GM18498 (cell line): ENCODE results near the gene AGMO.

Experiments used
- ATAC-seq: cut with Tn5 transposase; IDR thresholded peaks from one replicate; pipeline ENCODE4 v1.9.1; 2021; ENCODE audit warnings: mild to moderate bottlenecking, moderate library complexity; ENCODE audit not compliant: unreplicated experiment

Gene AGMO

DNA sequence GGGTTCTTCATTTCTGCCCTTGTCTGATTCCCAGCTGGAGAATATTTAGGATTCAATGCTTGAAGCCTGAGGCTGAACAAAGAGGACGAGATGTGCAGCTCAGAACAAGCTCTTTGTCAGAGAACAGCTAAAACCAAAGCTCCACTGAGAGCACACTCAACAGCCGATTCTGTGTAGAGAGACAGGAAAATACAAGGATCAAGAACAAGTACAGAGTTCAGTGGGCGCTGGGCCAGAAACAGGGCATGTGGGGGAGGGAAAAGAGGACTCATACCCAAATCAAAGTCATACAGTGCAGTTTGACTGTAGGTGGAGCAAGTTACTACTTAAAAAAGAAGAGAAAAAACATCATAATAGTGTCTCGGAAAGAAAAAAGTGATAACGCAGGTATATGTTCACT is at the start of gene AGMO:
Gene AGMO, minus strand, starts transcription at position 181 of the 400 bp plus-strand sequence.
- no peak for ATAC-seq

DNA sequence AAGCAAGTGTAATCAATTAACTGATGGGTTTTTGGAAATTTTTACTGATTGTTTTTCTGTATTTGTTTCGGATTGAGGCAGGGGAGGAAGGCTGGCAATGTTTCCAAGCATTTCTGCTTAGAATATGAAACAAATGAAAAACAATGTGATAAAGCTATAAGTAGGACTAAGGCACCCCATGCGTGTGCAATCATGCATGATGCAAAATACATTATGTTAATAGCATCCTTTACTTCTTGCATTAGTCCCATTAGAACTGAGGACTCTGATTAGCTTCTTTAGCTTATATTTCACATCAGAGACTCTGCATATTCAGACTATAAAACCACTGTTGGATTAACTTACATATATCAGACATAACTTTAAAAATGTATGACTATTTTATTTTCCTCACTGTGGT is 48.7 kb upstream of the AGMO start:
- ATAC-seq = no peak

DNA sequence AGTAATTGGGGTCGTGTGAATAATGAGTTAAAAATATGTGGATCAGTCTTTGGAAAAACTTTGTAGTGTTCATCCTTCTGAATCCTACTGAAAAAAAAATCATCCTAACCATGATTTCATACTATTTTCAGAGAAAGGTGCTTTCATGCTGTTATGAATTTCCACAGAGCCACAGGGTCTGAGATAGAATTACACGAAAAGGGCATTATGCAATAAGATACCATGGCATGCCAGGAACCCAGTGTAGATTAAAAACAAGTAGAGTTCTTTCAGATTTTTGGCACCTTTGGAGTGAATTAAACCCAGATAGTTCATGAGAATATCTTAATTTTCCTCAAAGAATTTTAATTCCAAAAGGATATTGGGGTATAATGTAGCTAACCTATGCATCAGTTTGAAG is 47.5 kb upstream of the AGMO start:
- ATAC-seq = no peak

DNA sequence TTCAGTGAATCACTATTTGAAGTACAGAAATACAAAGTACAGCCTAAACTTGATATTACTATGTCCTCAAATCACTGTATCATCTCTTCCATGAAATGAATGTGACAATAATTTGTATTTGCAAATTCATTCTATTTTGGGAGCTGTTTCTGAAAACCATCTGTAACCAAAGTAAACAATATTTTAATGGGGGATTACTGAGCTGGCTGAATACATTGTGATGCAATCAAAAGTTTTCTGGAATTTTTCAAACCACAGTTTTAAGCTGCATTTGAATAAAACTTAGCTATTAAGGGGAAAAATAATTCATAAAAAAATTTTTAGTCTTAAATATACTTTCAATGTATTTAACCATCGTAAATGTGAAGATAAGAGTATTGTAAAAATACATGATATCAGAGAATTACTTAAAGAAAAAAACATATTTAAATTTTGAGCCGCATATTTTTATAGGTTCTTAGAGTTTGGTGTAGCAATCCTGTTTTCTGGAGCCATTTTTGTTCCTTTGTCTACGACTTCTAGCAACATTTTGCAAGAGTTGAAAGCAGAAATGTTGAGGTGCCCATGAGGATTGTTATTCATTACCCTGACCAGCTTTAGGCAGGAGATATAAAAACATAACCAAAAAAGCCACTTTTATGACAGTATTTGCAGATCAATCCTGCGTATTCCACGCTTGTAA is 45.9 kb upstream of the AGMO start:
- ATAC-seq = no peak

DNA sequence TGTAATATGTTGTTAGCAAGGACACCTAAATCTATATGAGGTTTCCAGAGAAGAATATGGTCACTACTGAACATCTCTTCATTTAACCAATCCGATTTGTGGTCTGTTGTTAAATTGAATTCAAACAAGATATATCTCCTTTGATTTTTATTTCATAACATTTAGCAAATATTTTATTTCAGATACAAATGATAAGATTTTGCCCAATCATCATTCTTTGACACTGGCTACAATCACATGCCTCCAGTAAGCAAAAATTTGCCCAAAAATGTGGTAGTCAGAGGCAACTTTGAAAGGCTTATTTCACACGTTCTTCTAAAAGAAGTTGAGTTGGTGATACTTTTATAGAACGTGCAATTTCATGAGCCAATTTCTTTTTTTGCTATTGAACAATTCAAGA is 44.7 kb upstream of the AGMO start:
- no peak for ATAC-seq

DNA sequence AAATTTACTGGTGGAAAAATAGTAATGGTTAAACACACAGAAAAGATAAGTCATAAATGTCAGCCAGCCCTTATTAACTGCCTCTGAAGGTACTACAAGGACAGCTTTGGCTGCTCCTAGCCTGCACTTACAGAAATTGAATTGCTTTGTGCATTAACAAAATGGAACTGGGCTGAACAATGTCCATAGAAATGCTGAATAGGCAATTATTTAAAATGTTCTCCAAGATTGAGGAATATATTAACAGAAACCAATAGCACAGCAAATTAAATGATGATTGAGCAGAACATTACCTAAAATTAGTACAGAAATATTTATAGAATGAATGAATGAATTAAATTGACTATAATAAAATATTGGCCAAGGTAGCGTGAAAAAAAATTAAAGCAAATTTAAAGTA is 42.4 kb upstream of the AGMO start:
- ATAC-seq = no peak

DNA sequence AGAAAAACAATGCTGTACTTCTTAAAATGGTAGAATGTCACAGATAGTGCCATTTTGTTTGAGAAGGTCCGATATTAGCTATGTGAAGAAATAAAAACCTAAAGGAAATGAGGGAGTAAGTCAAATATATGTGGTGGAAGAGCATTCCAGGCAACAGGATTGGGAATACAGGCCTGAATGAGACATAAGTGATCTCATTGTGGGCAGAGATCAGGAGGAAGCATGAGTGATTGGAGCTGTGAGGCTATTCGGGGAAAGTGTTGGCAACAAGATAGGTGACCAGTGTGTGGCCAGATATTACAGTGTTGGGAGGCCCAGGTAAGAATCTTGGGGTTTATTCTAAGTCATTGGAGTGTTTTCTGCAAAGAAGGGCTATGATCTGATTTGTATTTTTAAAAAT is 41.3 kb upstream of the AGMO start:
- no peak for ATAC-seq

DNA sequence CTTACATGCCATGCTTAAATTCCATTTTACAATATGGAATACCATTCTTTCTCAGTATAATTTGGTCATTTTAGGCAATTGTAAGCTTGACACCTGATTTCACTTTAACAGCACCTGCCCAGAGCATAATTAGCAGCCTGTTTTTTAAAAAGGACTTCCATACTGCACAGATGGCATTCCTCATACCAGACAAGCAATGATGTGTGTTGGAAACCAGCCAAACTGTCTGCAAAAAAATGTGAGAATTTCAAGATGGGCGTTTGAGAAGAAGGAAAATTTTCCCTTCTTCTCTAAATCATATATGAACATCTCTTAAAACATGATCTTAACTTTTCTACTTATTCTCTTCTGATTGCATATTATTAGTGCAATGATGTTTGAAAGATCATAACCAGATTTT is 40.4 kb upstream of the AGMO start:
- no peak for ATAC-seq

DNA sequence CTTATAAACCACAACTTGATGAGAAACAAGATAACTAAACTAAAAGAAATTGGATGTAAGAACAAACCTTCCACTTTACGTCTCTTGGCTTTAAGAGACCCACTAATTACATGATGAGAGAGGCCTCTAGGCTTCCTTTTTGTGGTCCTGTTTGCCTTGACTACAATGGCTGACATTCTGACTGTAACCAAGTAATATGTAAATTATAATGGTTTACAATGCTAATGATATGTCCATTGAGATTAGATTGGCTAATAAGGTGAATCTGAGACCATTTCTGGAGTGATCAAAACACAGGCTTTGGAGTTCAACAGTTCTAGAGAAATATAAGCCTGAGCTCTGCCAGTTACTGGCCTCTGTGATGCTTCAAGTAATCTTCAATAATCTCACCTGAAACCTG is 39.4 kb upstream of the AGMO start:
- ATAC-seq = no peak

DNA sequence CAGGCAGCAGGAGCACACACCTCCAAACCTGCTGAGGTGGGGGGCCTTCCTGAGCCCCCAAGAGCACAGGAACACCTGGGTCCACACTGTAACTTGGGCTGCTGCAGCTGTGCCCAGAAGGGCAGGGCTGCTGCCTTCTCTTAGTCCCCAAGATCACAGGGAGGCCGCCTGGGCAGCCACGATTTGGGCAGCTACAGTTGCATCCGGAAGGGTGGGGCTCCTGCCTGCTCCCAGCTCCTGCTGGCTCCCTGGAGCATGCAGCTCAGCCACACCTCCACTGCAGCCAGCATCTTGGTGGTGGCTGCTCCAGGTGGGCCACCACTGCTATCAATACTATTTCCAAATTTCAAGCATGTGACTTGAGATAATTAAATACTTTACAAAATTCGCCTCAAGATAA is 38.5 kb upstream of the AGMO start:
- no peak for ATAC-seq

DNA sequence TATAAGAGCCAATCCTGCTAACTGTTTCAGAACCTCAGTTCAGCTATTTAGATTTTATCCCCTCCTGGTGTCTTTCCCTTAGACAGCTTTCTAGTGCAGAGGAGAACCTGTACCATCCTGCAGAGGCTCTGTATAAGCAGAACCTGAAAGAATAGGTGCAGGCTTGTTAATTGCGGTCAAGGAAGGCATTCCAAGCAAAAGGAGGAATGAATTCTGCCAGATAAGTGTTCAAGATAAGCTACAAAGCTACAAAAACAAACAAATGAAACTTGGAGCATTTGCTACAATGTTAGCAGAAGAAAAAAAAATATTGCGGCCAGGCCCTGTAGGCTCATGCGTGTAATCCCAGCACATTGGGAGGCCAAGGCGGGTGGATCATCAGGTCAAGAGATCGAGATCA is 32.6 kb upstream of the AGMO start:
- no peak for ATAC-seq

DNA sequence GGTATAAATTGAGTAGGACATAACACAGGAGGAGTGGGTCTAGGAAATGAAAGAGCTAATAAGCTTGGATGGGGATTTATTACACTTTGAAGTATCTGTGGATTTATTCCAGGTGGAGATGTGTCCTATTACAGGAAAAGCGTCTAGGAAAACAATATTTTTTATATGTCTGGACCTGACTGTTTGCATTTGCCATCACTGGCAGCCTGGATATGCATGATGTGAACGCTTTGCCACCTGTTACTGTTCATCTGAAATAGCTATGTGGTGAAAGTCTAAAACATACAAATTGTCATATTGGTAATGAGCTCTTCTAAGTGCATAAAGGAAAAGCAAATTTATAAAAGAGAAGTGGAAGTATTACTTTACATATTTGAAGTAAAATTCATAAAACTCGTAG is 31.6 kb upstream of the AGMO start:
- ATAC-seq = no peak

DNA sequence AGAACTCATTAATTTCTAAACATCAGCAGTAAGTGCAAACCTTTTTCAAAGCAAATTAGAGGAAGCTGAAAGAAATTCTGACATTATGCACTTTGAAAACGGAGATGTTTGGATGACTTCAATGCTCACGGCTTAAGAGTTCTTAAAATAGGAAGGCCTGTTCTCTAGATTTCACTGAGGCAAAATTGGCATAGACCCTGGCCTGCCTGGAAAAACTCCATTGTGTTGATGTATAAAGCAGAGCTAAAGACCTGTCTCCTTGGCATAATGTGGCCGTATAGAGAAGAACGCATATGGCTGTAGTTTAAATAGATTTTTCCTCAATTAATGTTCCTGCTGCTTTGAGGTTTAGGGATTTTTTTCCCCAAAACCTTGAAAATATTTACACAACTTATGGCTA is 24.5 kb upstream of the AGMO start:
- no peak for ATAC-seq

DNA sequence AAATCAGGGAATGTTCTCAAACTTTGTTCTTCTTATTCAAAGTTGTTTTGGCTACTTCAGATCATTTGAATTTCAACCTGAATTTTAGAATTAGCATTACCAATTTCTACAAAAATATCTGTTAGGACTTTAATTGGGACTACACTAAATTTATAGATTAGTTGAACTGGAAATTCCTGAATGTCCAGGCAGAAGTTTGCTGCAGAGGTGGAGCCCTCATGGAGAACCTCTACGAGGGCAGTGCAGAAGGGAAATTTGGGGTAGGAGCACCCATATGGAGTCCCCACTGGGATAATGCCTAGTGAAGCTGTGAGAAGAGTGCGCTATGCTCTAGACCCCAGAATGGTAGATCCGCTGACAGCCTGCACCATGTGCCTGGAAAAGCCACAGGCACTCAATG is 22.8 kb upstream of the AGMO start:
- no peak for ATAC-seq

DNA sequence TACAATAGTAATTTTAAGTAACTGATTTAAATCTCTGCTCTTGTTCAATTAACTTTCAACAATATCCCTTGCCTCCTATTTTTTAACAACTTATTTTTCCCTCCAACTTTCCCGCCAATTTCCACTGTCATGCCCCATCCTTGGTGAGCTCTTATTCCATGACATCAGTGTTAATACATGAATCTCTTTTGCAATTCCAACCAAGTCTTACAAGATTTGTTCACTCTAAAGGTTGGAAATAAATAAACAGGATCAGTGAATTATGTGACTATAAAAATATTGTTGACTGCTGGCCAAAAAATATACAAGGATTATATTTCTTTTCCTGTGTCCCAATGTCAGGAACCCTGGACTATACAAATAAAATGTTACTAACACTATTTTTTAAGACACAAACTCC is 21.0 kb upstream of the AGMO start:
- ATAC-seq = no peak

DNA sequence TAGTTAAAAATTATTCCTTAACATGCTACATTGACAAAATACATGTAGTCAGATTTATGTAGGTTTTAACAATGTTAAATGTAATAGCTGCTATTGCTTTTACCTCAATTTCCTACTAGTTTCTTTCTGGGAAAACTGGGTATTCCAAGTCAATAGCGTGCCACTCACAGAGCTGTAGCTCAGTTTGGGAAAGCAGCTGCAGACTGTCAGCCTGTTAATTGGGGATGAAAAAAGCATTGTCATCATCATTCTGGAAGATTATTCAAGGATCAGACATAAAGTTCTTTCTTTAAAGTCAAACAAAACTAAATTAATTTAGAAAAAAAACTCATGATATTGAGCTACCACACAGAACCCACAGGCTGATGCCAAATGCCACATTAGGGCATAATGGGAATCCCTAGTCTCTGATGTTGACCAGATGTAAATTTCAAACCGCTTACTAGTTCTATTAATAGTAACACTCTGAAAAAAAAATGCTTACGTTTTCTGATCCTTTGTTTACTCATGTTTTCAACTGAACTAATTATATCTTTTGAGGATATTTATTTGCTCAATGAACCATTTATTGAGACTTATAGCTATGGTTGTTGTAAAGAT is 19.6 kb upstream of the AGMO start:
- no peak for ATAC-seq

DNA sequence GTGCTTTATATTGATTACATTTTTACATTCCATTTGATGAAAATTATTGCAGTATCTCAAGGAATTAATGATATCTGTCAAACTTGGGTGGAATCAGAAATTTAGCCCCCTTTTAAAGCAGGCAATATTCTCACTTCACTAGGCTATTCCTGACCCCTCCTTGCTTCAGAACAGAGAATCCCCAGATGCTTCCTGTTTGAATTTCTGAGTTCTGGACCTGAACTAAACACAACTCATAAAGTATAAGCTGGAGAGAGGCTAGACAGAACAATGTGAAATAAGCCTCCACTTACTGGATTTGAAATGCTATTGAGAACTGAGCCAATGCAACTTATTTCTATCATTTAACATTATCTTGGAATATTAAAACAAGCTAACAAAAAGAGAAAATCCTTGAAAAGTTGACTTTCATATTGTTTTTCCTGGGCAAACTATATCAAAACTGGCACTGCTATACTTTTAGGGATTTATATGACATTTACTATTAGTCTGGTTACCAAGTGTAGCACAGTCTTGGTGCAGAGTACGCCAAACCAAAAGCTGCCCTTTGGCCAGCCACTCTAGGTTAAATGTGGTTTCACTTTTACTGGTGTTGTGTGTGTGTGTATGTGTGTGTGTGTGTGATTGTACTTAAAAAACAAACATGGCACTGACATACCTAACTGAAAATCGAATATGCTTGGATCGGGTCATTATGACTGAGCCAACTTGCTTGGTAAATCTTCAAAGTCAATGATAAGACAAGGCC is 19.0 kb upstream of the AGMO start:
- no peak for ATAC-seq

DNA sequence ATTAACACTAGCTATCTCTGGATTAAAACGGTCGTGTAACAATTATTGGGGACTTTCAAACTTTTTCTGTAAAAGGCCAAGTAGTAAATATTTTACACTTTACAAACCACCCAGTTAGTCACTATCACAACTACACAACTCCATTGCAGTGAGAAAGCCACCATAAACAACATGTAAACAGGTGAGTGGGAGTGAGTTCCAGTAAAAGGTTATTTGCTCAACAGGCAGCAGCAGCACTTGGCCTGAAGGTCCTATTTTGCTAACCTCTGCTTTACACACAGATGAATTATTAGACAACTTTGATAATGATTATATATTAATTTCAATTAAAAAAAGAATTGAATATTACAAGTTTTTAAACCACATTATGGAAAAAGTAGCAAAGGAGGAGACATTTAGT is 15.8 kb upstream of the AGMO start:
- ATAC-seq = no peak

DNA sequence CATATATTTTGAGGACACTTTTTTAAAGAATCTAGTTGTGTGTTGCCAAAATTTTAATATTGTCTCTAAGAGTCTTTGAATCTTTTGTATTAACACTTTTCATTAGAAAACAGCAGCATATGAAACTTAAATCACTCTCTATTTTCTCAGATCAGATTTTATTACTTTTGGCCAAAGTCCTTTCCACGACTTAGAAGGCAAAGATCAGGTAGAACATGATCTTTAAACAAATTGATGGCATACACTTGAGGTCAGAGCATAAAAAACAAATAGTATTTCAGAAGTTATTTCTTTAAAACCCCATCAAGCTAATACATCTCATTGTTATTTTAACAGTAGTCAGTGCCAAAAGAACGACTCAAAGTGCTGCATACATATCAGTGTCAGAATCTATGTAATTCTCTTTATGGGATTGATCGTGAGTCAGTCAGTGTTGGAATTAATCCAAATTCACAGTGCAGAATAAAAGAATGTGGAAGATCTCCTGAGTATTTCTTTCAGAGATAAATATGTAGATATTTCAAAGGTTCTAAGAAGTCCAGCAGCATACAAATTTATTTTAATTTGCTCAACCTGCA is 9.6 kb upstream of the AGMO start:
- no peak for ATAC-seq

DNA sequence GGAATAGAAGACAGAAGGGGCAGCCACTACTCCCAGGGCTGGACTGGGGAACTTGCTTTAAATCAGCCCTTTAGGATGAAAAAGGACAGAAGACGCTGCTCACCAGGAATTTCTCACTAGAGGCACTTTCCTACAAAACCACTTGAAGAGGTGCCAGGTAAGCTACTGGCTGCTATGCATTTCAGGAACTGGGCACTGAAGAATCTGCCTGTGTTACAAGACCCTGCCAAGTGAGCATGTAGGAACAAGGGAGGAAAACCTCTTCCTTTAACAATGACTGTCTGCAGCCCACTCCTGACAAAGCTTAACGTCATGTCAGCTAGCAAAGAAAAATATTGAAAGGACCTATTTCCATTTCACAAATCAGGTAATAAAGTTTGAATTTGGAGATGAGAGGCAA is 5.8 kb upstream of the AGMO start:
- ATAC-seq = no peak

DNA sequence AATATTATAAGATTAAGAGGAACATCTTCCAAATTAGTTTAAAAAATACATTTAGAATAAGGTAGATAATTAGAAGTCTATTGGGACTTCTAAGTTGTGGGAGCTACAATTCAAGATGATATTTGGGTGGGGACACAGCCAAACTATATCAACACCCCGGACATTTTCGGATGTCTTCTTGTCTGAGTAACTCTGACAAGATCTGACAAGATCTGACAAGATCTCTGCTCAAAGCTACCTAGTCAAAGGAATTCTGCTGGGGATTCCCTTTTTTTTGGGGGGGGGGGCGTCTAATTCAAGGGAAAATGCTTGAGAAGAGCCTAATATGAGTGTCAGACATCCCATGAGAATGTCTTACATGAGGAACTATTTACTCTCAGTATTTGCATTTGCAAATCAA is 5.2 kb upstream of the AGMO start:
- ATAC-seq = no peak

DNA sequence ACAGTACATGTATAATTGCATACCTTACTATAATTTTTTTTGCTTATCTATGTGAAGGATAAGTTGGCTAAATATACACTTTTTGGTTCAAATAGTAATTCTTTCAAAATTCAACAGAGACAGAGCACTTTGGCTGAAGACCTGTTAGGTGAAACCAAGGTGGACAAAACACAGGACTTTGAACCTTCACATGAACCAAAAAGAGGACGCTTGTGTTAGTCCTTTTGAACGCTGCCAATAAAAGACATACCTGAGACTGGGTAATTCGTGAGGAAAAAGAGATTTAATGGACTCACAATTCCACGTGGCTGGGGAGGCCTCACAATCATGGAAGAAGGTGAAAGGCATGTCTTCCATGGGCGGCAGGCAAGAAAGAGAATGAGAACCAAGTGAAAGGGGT is 4.7 kb upstream of the AGMO start:
- no peak for ATAC-seq
